ENCODE measurements around the gene CWC27.

CWC27 gene

GRCh38 chr5:65034029-65034812, 265.5 kb downstream of the CWC27 start:
- Histone ChIP-seq H3K36me3 (ENCODE audit: control insufficient read depth, insufficient read depth, low read length) (no peaks in the 10 kb centered on the region), H3K4me1 (ENCODE audit: control insufficient read depth, insufficient read depth, low read length, poor library complexity, severe bottlenecking) (peaks cover 25% of the 10 kb centered on the region), H3K4me3 (ENCODE audit: extremely low read depth, insufficient read depth, low read length, poor library complexity, severe bottlenecking) (no peak overlapping the region), H3K27ac (ENCODE audit: low read depth, low read length, severe bottlenecking) (peak overlapping the region; percentile 99), H3K9me3 (ENCODE audit: control insufficient read depth, low read length) (no peaks in the 10 kb centered on the region)
- 88 to 94% methylated on average over 5 to 6 of the region's 9 CpGs for WGBS, 2 experiments (ENCODE audit: insufficient coverage in 2 of 2)

GRCh38 chr5:65034813-65035209, 266.1 kb downstream of the CWC27 start:
- H3K4me3 ChIP-seq (ENCODE audit: extremely low read depth, insufficient read depth, low read length, poor library complexity, severe bottlenecking), result peak overlapping the region; percentile 26
- no peaks in the 10 kb centered on the region for H3K9me3 ChIP-seq (ENCODE audit: control insufficient read depth, low read length)
- H3K27ac ChIP-seq (ENCODE audit: low read depth, low read length, severe bottlenecking), result peak overlapping the region; percentile 99
- H3K36me3 ChIP-seq (ENCODE audit: control insufficient read depth, insufficient read depth, low read length), result no peaks in the 10 kb centered on the region
- WGBS, 2 experiments (ENCODE audit: insufficient coverage in 2 of 2), result 80 to 95% methylated on average over 2 to 11 of the region's 14 CpGs
- peaks cover 22% of the 10 kb centered on the region for H3K4me1 ChIP-seq (ENCODE audit: control insufficient read depth, insufficient read depth, low read length, poor library complexity, severe bottlenecking)

GRCh38 chr5:65035211-65036206, 266.8 kb downstream of the CWC27 start:
- H3K27ac ChIP-seq (ENCODE audit: low read depth, low read length, severe bottlenecking), result peak overlapping the region; percentile 99
- H3K4me3 ChIP-seq (ENCODE audit: extremely low read depth, insufficient read depth, low read length, poor library complexity, severe bottlenecking), result peak overlapping the region; percentile 26

GRCh38 chr5:65037831-65038815, 269.4 kb downstream of the CWC27 start:
- WGBS, 2 experiments (ENCODE audit: insufficient coverage in 2 of 2), result 75% methylated on average over 5 to 6 of the region's 9 CpGs
- no peak overlapping the region for H3K4me3 ChIP-seq (ENCODE audit: extremely low read depth, insufficient read depth, low read length, poor library complexity, severe bottlenecking)
- no peaks in the 10 kb centered on the region for H3K9me3 ChIP-seq (ENCODE audit: control insufficient read depth, low read length)
- H3K27ac ChIP-seq (ENCODE audit: low read depth, low read length, severe bottlenecking), result no peak overlapping the region
- peaks cover 35% of the 10 kb centered on the region for H3K4me1 ChIP-seq (ENCODE audit: control insufficient read depth, insufficient read depth, low read length, poor library complexity, severe bottlenecking)
- H3K36me3 ChIP-seq (ENCODE audit: control insufficient read depth, insufficient read depth, low read length), result no peaks in the 10 kb centered on the region

More at GRCh38 chr5:65035211-65036206, 266.8 kb downstream of the CWC27 start:
- Histone ChIP-seq H3K9me3 (ENCODE audit: control insufficient read depth, low read length) (no peaks in the 10 kb centered on the region), H3K36me3 (ENCODE audit: control insufficient read depth, insufficient read depth, low read length) (no peaks in the 10 kb centered on the region), H3K4me1 (ENCODE audit: control insufficient read depth, insufficient read depth, low read length, poor library complexity, severe bottlenecking) (peaks cover 23% of the 10 kb centered on the region)
- WGBS, 2 experiments (ENCODE audit: insufficient coverage in 2 of 2), result 6 to 9% methylated on average over 49 to 50 of the region's 68 CpGs

GRCh38 chr5:65041296-65042158, 272.8 kb downstream of the CWC27 start:
- Histone ChIP-seq H3K4me3 (ENCODE audit: extremely low read depth, insufficient read depth, low read length, poor library complexity, severe bottlenecking) (no peak overlapping the region), H3K27ac (ENCODE audit: low read depth, low read length, severe bottlenecking) (no peak overlapping the region), H3K36me3 (ENCODE audit: control insufficient read depth, insufficient read depth, low read length) (no peaks in the 10 kb centered on the region), H3K4me1 (ENCODE audit: control insufficient read depth, insufficient read depth, low read length, poor library complexity, severe bottlenecking) (peaks cover 22% of the 10 kb centered on the region), H3K9me3 (ENCODE audit: control insufficient read depth, low read length) (no peaks in the 10 kb centered on the region)
- 80 to 95% methylated on average over 2 of the region's 2 CpGs for WGBS, 2 experiments (ENCODE audit: insufficient coverage in 2 of 2)

- no peak overlapping the region for H3K27ac ChIP-seq (ENCODE audit: low read depth, low read length, severe bottlenecking)
- H3K9me3 ChIP-seq (ENCODE audit: control insufficient read depth, low read length), result no peaks in the 10 kb centered on the region
- no peak overlapping the region for H3K4me3 ChIP-seq (ENCODE audit: extremely low read depth, insufficient read depth, low read length, poor library complexity, severe bottlenecking)
- no peaks in the 10 kb centered on the region for H3K36me3 ChIP-seq (ENCODE audit: control insufficient read depth, insufficient read depth, low read length)
- H3K4me1 ChIP-seq (ENCODE audit: control insufficient read depth, insufficient read depth, low read length, poor library complexity, severe bottlenecking), result peaks cover 13% of the 10 kb centered on the region
- WGBS, 2 experiments (ENCODE audit: insufficient coverage in 2 of 2), result 96% methylated on average over 4 to 5 of the region's 5 CpGs
Observed at GRCh38 chr5:65043843-65044359, 275.2 kb downstream of the CWC27 start.

- no peak overlapping the region for H3K27ac ChIP-seq (ENCODE audit: low read depth, low read length, severe bottlenecking)
- H3K4me3 ChIP-seq (ENCODE audit: extremely low read depth, insufficient read depth, low read length, poor library complexity, severe bottlenecking), result no peak overlapping the region
- WGBS, 2 experiments (ENCODE audit: insufficient coverage in 2 of 2), result 80% methylated on average over 1 of the region's 3 CpGs; no CpG with 5 or more reads in 1 of the 2 experiments
- H3K9me3 ChIP-seq (ENCODE audit: control insufficient read depth, low read length), result no peaks in the 10 kb centered on the region
- H3K36me3 ChIP-seq (ENCODE audit: control insufficient read depth, insufficient read depth, low read length), result no peaks in the 10 kb centered on the region
- H3K4me1 ChIP-seq (ENCODE audit: control insufficient read depth, insufficient read depth, low read length, poor library complexity, severe bottlenecking), result no peaks in the 10 kb centered on the region
Observed at GRCh38 chr5:65047225-65047624, 278.5 kb downstream of the CWC27 start.

GRCh38 chr5:65047948-65048690, 279.4 kb downstream of the CWC27 start:
- Histone ChIP-seq H3K36me3 (ENCODE audit: control insufficient read depth, insufficient read depth, low read length) (no peaks in the 10 kb centered on the region), H3K4me1 (ENCODE audit: control insufficient read depth, insufficient read depth, low read length, poor library complexity, severe bottlenecking) (no peaks in the 10 kb centered on the region), H3K9me3 (ENCODE audit: control insufficient read depth, low read length) (no peaks in the 10 kb centered on the region), H3K27ac (ENCODE audit: low read depth, low read length, severe bottlenecking) (no peak overlapping the region), H3K4me3 (ENCODE audit: extremely low read depth, insufficient read depth, low read length, poor library complexity, severe bottlenecking) (no peak overlapping the region)
- WGBS, 2 experiments (ENCODE audit: insufficient coverage in 2 of 2), result 91 to 100% methylated on average over 1 of the region's 2 CpGs

GRCh38 chr5:65050140-65050539, 281.4 kb downstream of the CWC27 start:
- Histone ChIP-seq H3K4me3 (ENCODE audit: extremely low read depth, insufficient read depth, low read length, poor library complexity, severe bottlenecking) (no peak overlapping the region), H3K36me3 (ENCODE audit: control insufficient read depth, insufficient read depth, low read length) (no peaks in the 10 kb centered on the region), H3K4me1 (ENCODE audit: control insufficient read depth, insufficient read depth, low read length, poor library complexity, severe bottlenecking) (no peaks in the 10 kb centered on the region), H3K27ac (ENCODE audit: low read depth, low read length, severe bottlenecking) (no peak overlapping the region), H3K9me3 (ENCODE audit: control insufficient read depth, low read length) (no peaks in the 10 kb centered on the region)
